PC-9 (cell line): ENCODE measurements around the gene MTARC2. TPM values are rescaled to one million over a fixed set of nuclear protein-coding genes. Genes with fewer than 3 reads are reported as not detected.

ENCODE experiments used
- BruUV-seq: library from RNA; stranded (reverse); fragments of 400-500 nt; replicated peaks from 2 replicates; lab custom pipeline; 2021; lab: Mats Ljungman, UMichigan
- CTCF ChIA-PET: fragments of 300-600 bp; sonication (Branson Sonifier 250); formaldehyde crosslinking; loops from one replicate; lab custom pipeline; 2022; ENCODE audit warnings: antibody characterized with exemption; lab: Charles Lee
- POLR2A ChIA-PET: fragments of 300-600 bp; sonication (Branson Sonifier 250); formaldehyde crosslinking; loops from one replicate; lab custom pipeline; 2022; ENCODE audit warnings: antibody characterized with exemption; ENCODE audit not compliant: unreplicated experiment; lab: Charles Lee
- DNase-seq, 2 experiments: peaks; one replicate each; pipeline versions ENCODE4 v3.0.0 to v3.0.0-alpha.2; 2015 to 2022; ENCODE audit warnings: mixed read lengths in 1 of 2
- H2AFZ ChIP-seq: fragments of 200-600 bp; sonication (generic); 2 replicates; pipeline ENCODE4 v1.8.1; 2017; ENCODE audit warnings: antibody characterized with exemption
- H3F3A ChIP-seq: fragments of 200-600 bp; sonication (generic); 2 replicates; pipeline ENCODE4 v1.8.1; 2017; ENCODE audit warnings: antibody characterized with exemption, mild to moderate bottlenecking, low read depth; ENCODE audit not compliant: insufficient read depth
- H3K27ac ChIP-seq: fragments of 200-600 bp; sonication (generic); 2 replicates; pipeline ENCODE4 v1.6.1; 2016; ENCODE audit warnings: mixed run types
- H3K27me3 ChIP-seq: fragments of 200-600 bp; sonication (generic); 2 replicates; pipeline ENCODE4 v1.6.1; 2016; ENCODE audit warnings: low read depth, mixed run types; ENCODE audit not compliant: insufficient read depth
- H3K36me3 ChIP-seq: fragments of 200-600 bp; sonication (generic); 2 replicates; pipeline ENCODE4 v1.6.1; 2016; ENCODE audit warnings: low read depth, mixed run types
- H3K4me1 ChIP-seq: fragments of 200-600 bp; sonication (generic); replicated peaks from 2 replicates; pipeline ENCODE4 v1.6.1; 2016; ENCODE audit warnings: mixed run types; ENCODE audit not compliant: insufficient read depth
- H3K4me2 ChIP-seq: fragments of 200-600 bp; sonication (generic); 2 replicates; pipeline ENCODE4 v1.6.1; 2017; ENCODE audit warnings: mixed run types
- H3K4me3 ChIP-seq: fragments of 200-600 bp; sonication (generic); 2 replicates; pipeline ENCODE4 v1.6.1; 2016; ENCODE audit warnings: mixed run types
- H3K79me2 ChIP-seq: fragments of 200-600 bp; sonication (generic); 2 replicates; pipeline ENCODE4 v1.6.1; 2017; ENCODE audit warnings: low read depth, mixed run types
- H3K9me2 ChIP-seq: fragments of 200-600 bp; sonication (generic); 2 replicates; pipeline ENCODE4 v1.8.1; 2017; ENCODE audit warnings: mild to moderate bottlenecking; ENCODE audit not compliant: insufficient read depth
- H3K9me3 ChIP-seq: fragments of 200-600 bp; sonication (generic); 2 replicates; pipeline ENCODE4 v1.8.1; 2016; ENCODE audit warnings: low read depth; ENCODE audit not compliant: insufficient read depth
- H4K20me1 ChIP-seq: fragments of 200-600 bp; sonication (generic); 2 replicates; pipeline ENCODE4 v1.8.1; 2017; ENCODE audit not compliant: insufficient read depth
- EZH2 ChIP-seq: fragments of 200-600 bp; sonication (generic); IDR thresholded peaks from 2 replicates; pipeline ENCODE4 v1.8.0; 2017; ENCODE audit warnings: antibody characterized with exemption, low read depth
- intact Hi-C: fragments of 100-400 bp; cut with micrococcal nuclease; formaldehyde crosslinking; loops from one replicate; pipeline ENCODE4 v1.10.0; 2022; ENCODE audit not compliant: unreplicated experiment
- total RNA-seq: library from RNA; stranded (reverse); gene quantifications from 2 replicates; pipeline ENCODE4 v1.2.3, GENCODE V29; 2021
- TF ChIP-seq, protein P1 (sequence below): fragments of 200-600 bp; sonication (generic); conservative IDR thresholded peaks from 2 replicates; pipeline ENCODE4 v1.6.1; 2017; ENCODE audit warnings: mixed run types, antibody characterized with exemption, mild to moderate bottlenecking, moderate library complexity

The MTARC2 gene
- total RNA-seq, 1 experiment from 2014 or later: 23.1 TPM

DNA sequence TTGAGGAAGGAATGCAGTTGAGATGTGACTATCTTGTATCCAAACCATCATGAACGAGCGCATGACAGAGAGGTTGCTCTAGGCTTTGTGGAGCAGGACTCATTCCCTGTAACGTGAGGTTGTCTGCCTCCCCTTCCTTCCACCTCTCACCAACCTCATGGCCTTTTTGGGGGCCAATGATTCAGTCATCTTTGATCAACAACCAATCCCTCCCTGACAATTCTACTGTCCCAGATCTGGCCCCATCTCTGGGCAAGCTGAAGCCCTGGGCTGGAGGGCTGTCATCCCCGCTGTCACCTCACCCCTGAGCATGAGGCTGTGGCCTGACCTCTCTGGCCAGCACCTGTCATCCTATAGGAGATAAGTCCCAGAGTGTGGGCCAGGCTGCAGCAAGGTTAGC, 58.3 kb downstream of the MTARC2 start:
- intact Hi-C loops: no loop called here
- H3K27me3 ChIP-seq: no peaks in the 10 kb centered on the region
- no TSS peak for BruUV-seq
- H3K4me3 ChIP-seq: no peak overlapping the region
- no peak overlapping the region for H2AFZ ChIP-seq
- ChIA-PET CTCF (interaction anchor here (0.6 kb wide), 1 partner anchor 562 kb away, joined by 3 read pairs; no protein-coding TSS in a partner anchor), POLR2A (no interaction called here)
- H3K79me2 ChIP-seq: no peaks in the 10 kb centered on the region
- no peaks in the 10 kb centered on the region for H4K20me1 ChIP-seq
- no peaks in the 10 kb centered on the region; the same call in 1 of the 2 replicates for H3K9me3 ChIP-seq
- H3K9me2 ChIP-seq: no peaks in the 10 kb centered on the region
- H3K36me3 ChIP-seq: no peaks in the 10 kb centered on the region
- no peak for TF ChIP-seq EZH2
- TF ChIP-seq, protein P1, sequence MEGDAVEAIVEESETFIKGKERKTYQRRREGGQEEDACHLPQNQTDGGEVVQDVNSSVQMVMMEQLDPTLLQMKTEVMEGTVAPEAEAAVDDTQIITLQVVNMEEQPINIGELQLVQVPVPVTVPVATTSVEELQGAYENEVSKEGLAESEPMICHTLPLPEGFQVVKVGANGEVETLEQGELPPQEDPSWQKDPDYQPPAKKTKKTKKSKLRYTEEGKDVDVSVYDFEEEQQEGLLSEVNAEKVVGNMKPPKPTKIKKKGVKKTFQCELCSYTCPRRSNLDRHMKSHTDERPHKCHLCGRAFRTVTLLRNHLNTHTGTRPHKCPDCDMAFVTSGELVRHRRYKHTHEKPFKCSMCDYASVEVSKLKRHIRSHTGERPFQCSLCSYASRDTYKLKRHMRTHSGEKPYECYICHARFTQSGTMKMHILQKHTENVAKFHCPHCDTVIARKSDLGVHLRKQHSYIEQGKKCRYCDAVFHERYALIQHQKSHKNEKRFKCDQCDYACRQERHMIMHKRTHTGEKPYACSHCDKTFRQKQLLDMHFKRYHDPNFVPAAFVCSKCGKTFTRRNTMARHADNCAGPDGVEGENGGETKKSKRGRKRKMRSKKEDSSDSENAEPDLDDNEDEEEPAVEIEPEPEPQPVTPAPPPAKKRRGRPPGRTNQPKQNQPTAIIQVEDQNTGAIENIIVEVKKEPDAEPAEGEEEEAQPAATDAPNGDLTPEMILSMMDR: no peak
- no peak for DNase-seq
- H3F3A ChIP-seq: 0 out of 2 replicates have a peak, but pooled peaks cover 3% of the 10 kb centered on the region
- no peaks in the 10 kb centered on the region for H3K4me1 ChIP-seq
- H3K4me2 ChIP-seq: no peak overlapping the region
- H3K27ac ChIP-seq: no peak overlapping the region

DNA sequence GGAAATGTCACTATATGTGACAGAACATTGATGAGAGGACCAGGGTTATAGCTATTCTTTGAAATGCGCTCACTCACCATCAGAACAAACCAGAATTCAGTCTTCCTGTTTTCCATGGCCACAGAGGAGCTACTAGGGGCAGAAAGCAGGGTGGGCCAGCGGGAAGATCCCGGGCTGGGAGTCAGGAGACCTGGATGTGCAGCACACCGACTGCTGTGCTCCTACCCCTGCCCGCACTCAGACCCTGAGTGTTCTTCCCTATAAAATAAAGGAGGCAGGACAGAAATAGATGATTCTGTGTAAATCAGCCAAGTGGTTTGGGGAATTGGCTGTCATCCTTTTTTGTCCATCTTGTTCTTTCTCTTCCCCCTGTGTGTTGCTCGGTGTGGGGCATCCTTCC, 59.6 kb downstream of the MTARC2 start:
- no peak overlapping the region for H3K4me2 ChIP-seq
- H4K20me1 ChIP-seq: no peaks in the 10 kb centered on the region
- H3K4me1 ChIP-seq: no peaks in the 10 kb centered on the region
- no peaks in the 10 kb centered on the region; the same call in 1 of the 2 replicates for H3K9me3 ChIP-seq
- intact Hi-C loops: no loop called here
- ChIA-PET POLR2A (interaction anchor here (0.6 kb wide), 1 partner anchor 290 kb away, joined by 6 read pairs; no protein-coding TSS in a partner anchor), CTCF (no interaction called here)
- 0 out of 2 replicates have a peak, but pooled peaks cover 3% of the 10 kb centered on the region for H3F3A ChIP-seq
- no peaks in the 10 kb centered on the region for H3K27me3 ChIP-seq
- H3K79me2 ChIP-seq: no peaks in the 10 kb centered on the region
- TF ChIP-seq, protein P1: no peak
- TF ChIP-seq EZH2: no peak
- H3K27ac ChIP-seq: no peak overlapping the region
- H3K9me2 ChIP-seq: no peaks in the 10 kb centered on the region
- H2AFZ ChIP-seq: no peak overlapping the region
- DNase-seq: no peak
- BruUV-seq: no TSS peak
- H3K36me3 ChIP-seq: no peaks in the 10 kb centered on the region
- H3K4me3 ChIP-seq: no peak overlapping the region

DNA sequence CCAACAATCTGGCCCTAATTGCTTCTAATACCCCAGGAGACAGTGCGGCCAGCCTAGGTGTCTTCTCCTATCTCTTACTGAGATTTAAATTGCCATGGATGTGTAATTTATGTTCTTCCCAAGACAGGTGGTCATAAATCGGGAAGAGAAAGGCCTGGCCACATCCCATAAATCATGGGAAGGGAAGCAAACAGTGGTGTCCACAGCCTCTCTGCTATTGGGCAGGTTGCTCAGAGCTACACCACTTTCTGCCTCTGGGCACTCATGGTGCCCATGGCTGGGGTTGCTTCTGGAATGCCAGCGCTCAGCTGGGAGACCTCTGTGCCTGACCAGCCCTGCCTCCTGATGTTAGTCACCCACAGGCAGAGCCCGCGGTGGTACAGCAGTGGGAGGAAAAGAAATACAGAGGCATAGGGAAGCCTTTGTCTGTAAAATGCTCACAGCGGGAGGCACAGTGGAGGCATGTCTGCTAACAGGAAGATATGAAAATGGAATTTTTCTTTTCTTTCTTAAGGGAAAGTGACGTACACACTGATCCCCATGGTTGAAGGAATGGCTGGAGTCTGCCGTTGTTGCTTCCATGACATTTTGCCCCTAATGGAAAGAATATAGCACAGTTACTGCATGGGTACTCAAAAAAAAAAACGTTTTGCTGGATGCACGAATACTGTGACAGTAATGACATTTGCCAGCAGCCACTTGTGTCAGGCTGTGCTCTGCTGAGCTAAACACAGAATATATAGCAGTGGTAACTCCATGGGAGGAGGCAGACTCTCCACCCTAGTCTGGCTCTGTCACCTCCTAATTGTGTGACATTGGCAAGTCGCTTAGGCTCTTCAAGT, 60.4 kb downstream of the MTARC2 start:
- Histone ChIP-seq H3K79me2 (no peaks in the 10 kb centered on the region), H3K27ac (no peak overlapping the region), H3F3A (0 out of 2 replicates have a peak, but pooled peaks cover 3% of the 10 kb centered on the region), H3K4me2 (no peak overlapping the region), H4K20me1 (no peaks in the 10 kb centered on the region), H3K4me1 (no peaks in the 10 kb centered on the region), H3K9me3 (no peaks in the 10 kb centered on the region; the same call in 1 of the 2 replicates), H3K36me3 (no peaks in the 10 kb centered on the region), H3K4me3 (no peak overlapping the region), H3K27me3 (no peaks in the 10 kb centered on the region), H3K9me2 (no peaks in the 10 kb centered on the region), H2AFZ (no peak overlapping the region)
- intact Hi-C loops: no loop called here
- CTCF ChIA-PET: no interaction called here
- TF ChIP-seq, protein P1: no peak
- no peak for TF ChIP-seq EZH2
- DNase-seq: no peak
- POLR2A ChIA-PET: no interaction called here
- BruUV-seq: no TSS peak
